CD4-positive, alpha-beta T cell treated with Interleukin-2 at 100 ng/mL for 4 hours (primary cell): Measurements from ENCODE around the gene MIX23.

Experiments used
- DNase-seq: peaks from one replicate; pipeline ENCODE4 v3.0.0-alpha.2; 2020; ENCODE audit warnings: low spot score

The MIX23 gene

GRCh38 chr3:122351612-122352011 lies 31.4 kb downstream of the MIX23 start:
- no peak for DNase-seq

- DNase-seq = no peak
These were observed 32.1 kb downstream of the MIX23 start for GRCh38 chr3:122350814-122351418.

DNA sequence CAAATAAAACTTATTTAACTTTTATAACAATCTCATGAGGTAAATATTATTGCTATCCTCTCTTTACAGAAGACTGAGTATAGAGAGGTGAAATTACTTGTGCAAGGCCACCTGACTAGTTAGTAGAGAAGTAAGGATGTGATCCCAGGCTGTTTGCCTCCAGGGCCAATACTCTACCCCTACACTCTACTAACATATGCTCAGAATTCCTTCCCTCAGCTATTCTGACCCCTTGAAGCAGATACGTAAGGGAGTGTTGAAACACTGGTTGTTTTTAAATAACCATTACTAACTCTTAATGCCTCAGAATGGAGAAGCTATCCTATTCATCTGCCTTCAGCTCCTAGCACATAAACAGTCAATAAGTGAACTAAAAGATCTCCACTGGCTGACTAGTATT lies 33.9 kb downstream of the MIX23 start:
- DNase-seq = no peak

GRCh38 chr3:122343654-122344053 lies 39.4 kb downstream of the MIX23 start:
- DNase-seq = no peak

- no peak for DNase-seq
These were observed 40.2 kb downstream of the MIX23 start for GRCh38 chr3:122342803-122343202.

- DNase-seq = no peak
These were observed 50.5 kb downstream of the MIX23 start for GRCh38 chr3:122332551-122332950.

- DNase-seq = no peak
These were observed 51.1 kb downstream of the MIX23 start for GRCh38 chr3:122331886-122332285.

DNA sequence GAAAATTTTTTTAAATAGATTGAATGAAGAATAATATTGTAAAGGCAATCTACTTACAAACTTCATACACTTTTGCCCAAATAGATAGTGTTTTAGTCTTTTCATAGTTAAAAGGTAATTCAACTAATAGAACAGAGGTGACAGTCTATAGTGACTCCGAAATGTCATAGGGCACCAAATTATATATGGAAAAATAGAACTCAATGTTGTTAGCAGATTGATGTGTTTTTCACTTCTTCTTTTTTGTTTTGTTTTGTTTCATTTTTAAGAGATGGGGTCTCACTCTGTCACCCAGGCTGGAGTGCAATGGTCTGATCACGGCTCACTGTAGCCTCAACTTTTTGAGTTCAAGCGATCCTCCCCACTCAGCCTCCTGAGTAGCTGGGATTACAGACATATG lies 57.3 kb downstream of the MIX23 start:
- DNase-seq = no peak

- no peak for DNase-seq
These were observed 58.1 kb downstream of the MIX23 start, which contains the start of gene CSTA for GRCh38 chr3:122324871-122325323. TSS of gene CSTA (plus strand) at chr3:122325248. CDS start at chr3:122325293, 45 bp downstream.

GRCh38 chr3:122322095-122323075 lies 60.6 kb downstream of the MIX23 start:
- DNase-seq = peak; percentile 48

DNA sequence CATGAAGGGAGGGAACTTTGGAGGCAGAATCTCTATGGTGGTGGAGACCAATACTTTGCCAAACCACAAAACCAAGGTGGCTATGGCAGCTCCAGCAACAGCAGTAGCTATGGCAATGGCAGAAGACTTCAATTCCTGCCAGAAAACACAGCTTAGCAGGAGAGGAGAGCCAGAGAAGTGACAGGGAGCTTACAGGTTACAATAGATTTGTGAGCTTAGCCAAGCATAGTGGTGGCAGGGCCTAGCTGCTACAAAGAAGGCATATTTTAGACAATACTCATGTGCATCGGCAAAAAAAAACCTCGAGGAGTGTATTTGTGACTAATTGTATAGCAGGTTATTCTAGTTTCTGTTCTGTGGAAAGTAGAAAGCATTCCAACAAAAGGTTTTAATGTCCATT lies 64.4 kb downstream of the MIX23 start:
- DNase-seq = no peak

GRCh38 chr3:122316368-122316767 lies 66.7 kb downstream of the MIX23 start:
- no peak for DNase-seq

- no peak for DNase-seq
These were observed 67.4 kb downstream of the MIX23 start for GRCh38 chr3:122315619-122316018.

GRCh38 chr3:122314228-122314876 lies 68.7 kb downstream of the MIX23 start:
- DNase-seq = no peak

GRCh38 chr3:122313281-122313680 lies 69.8 kb downstream of the MIX23 start:
- DNase-seq = no peak

GRCh38 chr3:122312826-122313225 lies 70.2 kb downstream of the MIX23 start:
- no peak for DNase-seq

DNA sequence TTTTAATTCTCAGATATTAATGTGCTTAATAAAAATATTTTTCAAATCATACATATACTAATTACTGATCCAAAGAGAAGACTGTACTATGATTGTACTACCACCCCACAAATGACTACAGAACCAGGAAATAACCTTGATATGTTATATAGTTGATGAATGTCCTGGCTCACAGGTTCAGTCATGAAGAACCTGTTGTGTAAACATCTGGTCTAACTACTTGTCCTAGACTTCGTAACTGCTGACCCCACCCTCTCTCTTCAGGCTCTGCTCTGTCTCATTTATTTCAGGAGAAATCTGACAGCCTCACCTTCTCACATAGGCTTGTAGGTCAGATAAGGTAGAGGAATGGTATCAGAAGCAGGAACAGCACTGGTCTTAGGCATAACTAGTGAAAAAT lies 72.7 kb downstream of the MIX23 start:
- DNase-seq = no peak
